Measurements from ENCODE around the gene MGLL.
"Not testable (repeated sequence)": the region's sequence is repeated elsewhere in the genome, so short reads cannot be mapped to it uniquely, and the experiment has no call there.

Gene MGLL

DNA sequence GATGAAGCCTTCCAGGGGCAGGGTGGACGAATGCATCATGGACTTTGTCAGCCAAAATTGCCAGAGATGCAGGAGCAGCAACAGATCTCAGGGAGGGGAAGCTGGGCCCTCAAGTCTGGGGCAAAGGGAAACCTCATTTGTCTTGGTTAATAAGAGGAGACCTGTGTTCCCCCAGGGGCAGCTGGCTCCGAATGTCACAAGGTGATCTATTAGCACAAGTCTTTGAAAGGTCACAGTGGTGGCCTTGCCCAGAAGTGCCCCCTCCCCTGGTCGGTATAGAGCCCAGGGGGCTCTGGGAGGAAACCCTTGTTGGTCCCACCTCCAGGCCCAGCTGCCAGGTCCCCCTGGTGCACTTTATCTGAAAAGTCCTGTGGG, 103.4 kb downstream of the MGLL start:
- DNase-seq = no peak

DNA sequence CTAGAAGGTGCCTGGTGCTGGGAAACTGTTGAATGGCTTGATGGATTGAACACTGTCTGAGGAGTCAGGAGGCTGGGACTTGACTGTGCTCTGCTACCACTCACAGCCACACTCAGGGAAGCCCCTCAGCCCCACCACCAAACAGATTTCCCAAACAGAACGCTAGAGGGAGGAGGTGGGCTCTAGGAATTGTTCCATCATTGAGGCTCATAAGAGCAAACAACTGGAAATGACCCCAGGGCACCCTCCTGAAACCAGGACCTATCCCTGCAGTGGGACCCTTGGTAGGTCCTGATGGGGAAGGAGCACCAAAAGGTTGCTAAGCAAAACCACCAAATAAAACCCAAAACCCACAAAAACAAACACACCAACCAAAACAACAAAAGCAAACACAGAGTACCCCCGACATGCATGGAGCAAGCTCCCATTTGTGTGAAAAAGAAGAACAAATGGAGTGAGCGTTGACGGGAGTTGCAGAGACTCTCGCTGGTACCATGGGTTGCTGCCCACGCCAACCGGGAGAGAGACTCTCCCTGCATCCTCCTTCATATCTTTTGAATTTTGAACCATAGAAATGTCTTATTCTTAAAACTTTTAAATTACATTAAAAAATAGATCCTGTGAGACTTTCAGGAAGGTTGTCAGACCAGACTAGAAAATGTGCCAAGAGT, 103.9 kb downstream of the MGLL start:
- no peak for DNase-seq

DNA sequence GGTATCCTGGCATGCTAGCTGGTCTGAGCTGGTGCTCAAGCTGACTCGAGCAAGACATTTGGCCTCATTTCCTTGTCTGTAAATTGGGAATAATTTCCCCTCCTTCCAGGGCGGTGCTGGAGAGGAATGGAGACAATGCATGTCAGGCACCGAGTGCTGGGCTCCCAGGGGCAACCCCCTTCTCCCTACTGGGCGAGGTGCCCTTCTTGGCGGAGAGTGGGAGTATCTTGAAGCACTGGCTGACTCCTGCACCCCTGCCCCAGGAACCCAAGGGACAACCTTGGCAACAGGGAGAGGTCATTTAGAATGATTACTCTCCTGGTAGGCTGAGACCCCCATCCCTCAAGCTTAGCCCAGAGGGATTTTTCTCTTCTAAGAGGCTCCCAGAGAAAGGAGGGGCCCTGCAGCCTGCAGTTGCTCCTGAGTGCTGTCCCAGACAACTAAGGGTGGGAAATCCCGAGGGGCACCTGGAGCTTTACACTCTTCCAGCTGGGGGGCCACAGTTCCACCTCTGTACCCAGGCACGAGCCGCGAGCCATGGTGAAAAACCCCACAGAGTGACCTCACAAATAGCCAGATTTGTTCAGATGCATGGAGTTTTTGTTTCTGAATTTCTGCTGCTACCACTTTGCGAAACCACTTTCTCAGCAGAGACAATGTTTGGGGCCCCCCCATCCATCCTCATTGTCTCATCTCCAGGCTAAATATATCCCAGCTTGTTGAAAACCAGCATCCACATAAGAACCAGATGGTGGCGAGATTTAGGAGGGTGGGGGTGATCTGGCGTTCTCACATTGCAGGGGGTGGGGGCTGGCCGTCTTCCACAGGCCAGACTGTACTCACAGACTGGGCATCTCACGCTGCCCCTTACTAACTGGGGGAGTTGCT, 104.7 kb downstream of the MGLL start:
- DNase-seq = no peak

DNA sequence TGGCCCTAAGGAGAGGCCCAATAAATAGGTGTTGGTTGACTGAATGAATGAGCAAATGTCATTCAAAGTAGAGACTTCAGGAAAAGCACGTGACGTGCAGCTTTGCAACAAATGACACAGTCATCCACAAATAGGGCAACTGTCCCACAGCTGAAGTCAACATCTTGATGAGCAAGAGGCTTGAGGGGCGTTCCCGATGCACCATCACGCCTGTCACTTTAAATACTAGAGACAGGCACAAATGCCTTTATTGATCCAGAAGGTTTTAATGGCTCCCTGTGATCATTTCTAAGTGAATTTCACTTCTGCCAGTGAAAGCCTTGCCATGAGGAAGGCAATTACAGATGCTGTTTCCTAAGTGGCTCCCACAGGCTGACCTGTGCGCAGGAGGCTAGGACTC, 105.9 kb downstream of the MGLL start:
- DNase-seq = no peak

DNA sequence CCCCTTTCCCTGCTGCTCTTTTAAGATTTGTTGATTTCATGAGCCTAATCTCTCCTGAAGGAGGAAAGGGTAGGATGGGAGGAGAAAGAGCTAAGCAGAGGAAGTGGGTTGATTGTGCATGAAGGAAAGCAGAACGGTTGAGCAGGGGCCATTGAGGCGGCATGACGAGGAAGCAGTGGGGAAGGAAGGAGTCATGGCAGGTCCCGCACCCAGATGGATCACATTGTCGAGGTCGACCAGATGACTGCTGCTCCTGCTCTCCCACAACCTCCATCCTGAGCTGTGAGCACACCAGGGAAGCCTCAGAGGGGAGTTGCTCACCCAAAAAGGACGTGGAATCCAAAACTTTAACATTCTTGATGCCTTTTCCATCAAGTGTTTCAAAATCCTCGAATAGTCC, 106.8 kb downstream of the MGLL start:
- DNase-seq = no peak

DNA sequence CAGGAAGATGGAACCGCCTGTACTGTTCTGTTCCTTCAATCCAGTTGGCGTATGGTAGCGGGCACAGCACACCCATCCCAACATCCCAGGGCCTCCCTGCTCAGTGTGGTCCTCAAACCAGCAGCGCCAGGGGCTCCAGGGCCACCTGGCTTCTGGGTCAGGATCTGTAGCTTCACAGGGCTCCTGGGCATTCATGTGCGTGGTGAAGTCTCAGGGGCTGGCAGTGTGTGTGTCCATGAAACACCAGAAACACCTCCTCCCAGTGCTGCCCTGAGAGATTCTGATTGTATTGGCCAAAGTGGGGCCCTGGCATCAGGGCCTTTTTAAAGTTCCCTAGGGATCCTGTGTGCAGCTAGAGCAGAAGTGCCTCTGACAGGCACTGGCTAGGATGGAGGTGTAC, 107.4 kb downstream of the MGLL start:
- DNase-seq = no peak

DNA sequence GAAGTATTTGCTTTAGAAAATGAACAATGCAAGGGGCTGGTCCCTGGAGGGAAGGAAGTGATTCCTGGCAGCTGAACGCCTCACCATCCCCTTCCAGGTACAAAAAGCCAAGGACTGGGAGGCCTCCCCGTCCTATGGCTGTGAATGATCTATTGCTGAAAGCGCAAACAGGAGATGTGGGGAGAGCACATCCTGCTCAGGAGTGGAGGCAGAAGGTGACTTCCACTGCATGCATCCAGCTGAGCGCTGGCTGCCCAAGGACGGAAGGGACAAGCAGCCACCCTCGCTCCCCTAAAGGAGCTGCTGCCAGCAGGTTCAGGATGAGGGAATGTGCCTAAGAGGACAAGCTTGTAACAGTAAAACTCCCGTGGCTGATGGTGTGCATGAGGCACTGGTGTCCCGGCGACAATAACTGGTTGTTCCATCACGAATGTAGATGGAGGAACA, 108.2 kb downstream of the MGLL start:
- no peak for DNase-seq

DNA sequence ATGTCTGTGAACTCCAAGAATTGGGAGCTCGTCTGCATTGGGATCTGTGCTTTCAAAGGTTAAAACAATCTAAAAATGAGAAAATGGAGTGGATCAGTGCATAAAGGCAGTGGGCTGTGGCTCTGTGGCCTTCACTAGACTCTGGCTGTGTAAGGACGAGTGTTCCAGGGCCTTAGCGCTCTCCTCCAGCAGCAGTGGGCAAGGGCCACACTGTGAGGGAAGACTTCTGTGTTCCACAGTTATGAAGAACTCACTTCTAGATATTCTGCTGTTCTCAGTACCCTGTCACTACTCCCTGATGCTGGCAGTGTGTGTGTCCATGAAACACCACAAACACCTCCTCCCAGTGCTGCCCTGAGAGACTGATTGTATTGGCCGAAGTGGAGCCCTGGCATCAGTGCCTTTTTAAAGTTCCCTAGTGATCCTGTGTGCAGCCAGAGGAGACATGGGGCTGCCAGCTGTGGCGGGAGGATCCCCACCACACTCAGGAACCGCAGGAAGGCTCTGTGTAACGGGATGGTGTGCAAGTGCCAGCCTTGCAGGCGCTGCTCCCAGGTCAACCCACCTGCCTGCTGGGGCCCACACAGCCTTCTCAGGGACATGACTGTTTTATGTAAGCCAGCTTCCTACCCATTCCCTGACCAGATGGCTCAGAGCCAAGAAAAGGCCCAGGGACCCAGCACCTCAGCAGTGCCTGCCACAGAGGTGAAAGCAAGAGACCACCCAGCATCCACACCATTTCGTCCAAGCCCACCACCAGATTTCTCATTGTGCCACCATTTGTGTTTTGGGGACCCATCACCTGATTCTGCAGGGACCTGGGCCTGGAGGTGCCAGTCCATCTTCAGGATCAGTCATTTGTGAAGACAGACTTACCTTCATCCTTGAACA, 109.2 kb downstream of the MGLL start:
- no peak for DNase-seq

DNA sequence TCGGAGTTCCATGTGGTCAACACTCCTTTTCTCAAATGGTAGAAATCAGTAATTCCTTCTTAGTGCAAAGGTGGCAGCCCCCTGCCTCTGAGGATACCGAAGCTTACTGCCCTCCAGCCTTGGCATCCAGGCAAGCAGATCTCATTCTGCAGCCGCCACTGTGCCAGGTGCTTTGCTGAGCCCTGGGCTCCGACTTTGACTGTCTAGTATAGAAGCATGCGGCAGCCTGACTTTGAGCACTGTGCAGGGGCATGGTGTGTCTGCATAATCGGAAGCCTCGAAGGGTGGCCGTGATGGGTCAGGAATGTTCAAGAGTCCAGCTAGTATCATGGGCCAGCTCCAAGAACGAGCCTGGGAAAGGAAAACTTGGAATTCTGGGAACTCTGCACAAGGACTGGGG, 109.9 kb downstream of the MGLL start:
- no peak for DNase-seq

DNA sequence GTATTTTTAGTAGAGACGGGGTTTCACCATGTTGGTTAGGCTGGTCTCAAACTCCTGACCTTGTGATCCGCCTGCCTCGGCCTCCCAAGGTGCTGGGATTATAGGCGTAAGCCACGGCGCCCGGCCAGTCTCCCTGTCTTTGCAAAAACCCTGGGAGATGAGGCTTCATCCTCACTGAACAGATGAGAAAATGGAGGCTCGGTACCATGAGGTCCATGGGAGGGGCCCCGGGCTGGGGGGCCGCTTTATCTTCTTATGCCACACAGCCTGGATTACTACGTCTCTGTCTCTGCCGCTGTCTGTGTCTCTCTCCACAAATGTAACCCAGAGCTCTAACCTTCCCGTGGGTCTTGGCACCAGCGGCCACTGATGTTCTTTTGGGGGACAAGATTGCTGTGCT, 110.4 kb downstream of the MGLL start:
- no peak for DNase-seq

DNA sequence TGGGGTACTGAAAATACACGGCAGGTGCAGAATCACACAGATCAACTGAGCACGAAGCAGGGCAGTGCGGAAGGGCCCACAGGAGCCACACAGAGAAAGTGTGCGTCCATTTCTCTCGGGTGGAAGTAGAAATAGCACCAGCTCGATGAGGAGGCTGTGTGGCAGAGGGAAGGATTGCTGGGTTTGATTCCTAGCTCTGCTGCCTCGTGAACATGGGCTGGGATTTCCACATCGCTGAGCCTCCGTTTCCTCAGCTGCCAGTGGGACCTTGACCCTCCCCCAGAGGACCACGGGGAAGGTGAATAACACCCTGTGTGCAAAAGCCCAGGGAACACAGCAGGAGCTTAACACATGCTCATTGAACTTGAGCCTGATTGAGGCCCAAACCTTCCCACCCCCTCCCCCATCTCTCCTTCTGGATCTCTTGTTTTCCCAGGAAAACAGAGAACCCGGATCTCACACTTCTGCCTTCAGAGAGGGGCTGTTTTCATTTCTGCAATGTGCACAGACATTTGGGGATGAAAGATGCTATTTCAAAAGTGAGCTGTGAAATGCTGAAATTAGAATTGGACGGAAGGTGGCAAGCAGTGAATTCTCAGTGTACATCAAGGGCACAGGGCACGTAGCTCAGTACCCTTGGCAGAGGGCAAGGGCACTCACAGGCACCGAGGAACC, 111.2 kb downstream of the MGLL start:
- no peak for DNase-seq

DNA sequence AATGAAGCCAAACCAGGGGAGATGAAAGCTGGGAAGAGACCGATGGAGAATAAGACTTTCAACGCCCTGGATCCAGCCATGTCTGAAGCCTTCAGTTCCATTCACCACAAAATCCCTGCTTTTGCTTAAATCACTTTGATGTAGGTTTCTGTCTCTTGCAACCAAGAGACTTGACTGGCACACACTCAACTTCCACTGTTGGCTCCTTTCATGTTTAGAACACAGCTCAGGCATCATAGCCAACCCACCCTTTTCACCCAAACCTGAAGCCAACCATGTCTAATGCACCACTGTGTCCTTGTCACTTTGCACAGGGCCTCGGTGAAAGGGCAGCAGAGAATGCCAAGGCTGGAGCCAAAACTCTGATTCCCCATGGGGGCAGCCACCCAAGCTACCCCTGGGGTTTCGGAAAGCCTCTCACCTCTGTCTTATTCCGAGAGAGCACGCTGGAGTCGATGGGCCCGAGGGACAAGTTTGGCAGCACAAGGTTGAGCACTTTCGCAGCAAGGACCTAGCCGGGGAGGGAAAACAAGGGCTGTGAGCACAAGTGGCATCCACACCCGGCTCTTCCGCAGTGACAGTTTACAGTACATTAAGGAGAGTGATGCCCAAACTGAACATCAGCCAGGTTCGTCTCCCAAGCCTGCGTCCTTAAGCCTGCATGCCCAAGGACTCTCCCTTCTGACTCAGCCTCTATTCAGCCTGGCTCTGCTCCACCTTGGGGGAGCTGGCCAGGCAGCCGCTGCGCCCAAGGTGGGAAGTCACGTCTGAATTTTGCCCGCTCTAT, 112.0 kb downstream of the MGLL start:
- no peak for DNase-seq

DNA sequence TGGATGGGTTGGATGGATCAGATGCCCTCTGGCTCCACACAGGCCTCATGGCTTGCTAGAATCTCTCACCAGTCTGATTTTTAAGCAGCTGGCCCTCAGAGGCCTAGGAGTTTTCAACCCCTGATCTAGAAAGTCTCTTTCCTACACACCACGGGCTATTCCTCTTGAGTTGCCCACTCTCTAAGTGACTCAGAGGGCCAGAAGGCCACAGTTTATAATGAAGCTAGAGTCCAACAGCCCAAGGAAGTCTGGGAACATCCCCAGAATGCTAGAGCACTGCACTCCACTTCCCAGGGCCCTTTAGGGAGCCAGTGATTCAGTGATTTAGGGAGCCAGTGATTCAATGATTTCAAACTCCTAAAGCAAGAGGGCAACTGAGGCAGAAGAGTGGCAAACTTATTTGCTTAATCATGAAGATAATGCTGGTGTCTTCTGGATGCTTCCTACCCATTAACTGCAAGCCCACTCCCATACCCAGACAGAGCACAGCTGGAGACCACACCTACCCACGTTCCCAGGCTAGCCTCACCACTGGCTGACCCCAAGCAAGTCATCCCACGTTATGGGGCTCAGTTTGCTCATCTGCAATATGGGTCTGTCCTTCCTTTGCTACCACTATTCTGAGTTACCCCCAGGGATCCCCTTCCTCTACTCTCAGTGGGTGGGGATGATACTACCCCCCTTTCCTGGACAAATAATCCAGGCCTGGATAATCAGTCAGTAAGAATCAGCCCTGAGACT, 112.8 kb downstream of the MGLL start:
- no peak for DNase-seq

DNA sequence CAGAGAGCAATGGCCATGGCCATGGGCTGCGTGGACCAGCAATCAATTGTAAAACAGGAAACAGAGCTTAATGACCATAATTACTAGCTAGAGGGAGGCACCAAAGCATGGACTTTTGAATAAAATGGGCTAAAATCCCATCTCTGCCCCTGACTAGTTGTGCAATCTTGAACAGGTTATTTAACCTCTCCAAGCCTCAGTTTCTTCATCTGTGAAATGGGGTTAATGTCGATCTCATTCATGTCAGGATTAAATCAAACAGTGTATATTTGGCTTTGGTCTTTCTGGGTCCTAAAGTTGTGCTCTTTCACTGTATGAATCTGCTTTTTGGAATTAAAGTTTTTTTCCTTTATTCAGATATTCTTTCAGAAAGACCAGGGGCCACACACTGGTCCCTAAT, 113.5 kb downstream of the MGLL start:
- no peak for DNase-seq

DNA sequence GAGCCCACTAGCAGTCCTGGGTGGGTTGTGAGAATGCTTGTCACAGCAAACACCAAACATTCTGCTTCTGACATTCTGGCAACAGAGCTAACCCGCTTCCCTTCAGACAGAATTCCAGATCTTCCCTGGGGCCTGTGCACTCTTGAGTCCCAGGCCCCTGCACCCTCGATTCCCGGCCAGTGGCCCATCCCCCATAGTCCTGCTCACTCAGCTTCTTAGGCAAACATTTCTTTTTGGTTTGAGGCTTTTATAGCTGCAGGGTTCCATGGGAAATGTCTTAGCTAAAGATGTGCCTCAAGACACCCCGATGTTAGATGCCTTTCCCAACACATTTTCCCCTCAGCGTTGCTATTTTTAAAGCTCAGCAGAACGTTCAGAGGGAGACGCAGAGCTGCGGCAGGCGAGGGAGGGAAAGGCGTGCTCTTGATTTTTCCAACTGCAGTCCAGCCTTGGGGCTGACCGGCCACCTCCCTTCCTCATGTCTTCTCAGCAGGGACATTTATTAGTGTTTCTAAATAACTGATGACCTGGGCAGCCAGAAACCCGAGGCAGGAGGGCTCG, 114.4 kb downstream of the MGLL start:
- no peak for DNase-seq

DNA sequence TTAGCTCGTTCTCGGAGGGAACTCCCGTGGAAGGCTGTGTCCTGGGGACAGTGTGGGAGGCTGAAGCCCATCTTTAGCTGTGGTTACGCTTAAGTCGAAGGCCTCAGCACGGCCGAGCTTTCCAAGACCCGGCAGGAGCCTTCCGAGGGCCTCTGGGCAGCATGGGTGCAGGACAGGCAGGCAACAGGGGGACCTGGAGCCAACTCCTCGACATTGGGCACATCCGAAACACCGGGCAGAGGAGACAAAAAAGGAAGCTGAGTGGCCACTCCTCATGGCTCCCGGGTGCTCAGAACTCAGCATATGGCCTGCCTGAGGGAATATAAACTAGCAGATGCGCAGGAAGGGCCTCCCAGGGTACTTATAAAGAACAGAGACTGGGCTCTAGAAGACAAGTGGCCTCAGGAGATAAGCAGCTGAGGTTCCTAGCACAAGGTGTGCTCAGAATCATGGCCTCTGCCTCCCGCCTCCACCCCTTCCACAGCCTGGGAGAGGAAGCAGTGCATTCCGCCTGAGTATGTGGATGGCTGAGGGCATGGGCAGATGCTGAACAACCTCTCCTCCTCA, 115.4 kb downstream of the MGLL start:
- DNase-seq = no peak

DNA sequence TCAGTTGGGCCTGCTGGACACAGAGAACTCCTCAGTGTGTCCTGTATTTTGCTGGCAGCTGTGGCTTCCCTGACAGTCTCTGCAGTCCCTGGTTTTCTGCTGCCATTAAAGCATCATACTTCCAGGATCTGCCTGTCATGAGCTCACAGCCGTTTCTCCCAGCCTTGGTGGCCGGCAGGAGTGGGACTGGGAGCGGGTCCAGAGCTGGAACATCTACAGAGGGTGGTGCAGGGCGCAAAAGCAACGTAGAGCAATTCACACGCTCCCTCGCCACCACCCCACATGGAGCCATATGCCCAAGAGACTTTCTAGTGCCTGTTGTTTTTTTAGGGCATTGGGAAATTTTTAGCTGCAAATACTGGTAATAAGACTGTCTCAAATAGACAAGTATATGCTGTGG, 116.0 kb downstream of the MGLL start:
- no peak for DNase-seq

DNA sequence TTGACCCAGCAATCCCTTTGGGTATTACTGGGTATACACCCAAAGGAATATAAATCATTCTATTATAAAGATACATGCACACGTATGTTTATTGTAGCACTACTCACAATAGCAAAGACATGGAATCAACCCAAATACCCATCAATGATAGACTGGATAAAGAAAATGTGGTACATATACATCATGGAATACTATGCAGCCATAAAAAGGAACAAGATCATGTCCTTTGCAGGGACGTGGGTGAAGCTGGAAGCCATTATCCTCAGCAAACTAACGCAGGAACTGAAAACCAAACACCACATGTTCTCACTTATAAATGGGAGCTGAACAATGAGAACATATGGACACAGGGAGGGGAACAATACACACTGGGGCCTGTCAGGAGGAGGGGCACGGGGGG, 117.5 kb downstream of the MGLL start:
- DNase-seq = not testable (repeated sequence)

DNA sequence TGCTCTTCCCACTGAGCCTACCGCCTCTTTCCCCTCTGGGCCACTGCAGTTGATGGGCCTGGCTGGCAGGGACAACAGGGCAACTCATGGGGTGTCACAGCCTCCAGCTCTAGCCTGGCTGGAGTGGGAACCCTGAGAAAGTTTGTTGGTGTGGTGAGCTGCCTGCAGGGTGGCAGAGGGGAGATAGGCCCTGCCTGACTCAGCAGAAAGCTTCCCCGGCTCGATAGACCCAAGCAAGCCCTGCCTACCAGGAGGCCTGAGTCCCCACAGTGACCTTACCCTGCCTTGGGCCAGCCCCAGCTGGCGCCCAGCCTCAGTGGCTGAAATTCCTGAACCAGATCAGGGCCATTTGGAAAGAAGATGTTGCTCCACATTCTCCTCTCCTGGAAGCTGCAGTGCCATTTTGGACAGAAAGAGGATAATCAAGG, 120.2 kb downstream of the MGLL start:
- no peak for DNase-seq

DNA sequence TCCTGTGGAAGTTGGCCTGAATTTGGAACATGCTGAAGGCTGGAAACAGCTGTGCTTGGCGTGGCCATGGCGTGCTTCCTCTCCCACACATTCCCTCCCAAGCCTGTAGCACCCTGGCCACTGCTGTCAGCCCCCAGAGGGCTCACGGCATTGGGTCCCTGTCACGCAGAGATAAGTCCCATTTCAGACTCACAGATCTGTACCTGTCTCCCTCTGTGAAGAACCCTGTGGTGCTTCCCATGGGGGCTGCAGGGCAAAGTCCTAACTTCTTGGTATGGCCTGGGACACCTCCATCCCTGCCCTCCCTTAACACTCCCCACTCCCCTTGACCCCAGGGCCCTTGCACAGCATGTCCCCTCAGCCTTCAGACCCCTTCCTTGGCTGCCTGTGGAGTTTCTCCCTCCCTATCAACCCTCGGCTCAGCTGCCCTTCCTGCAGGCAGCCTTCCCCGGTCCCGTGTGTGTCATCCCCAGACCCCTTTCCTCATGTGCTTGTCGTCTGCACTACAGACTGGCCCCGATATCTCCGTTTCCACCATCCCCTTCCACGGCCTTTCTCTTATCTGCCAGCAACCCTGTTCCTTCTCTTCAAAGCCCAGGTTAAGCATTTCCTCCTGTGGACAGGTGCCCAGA, 120.9 kb downstream of the MGLL start:
- DNase-seq = no peak
